ENCODE measurements around the gene SLC22A15.
A peak's percentile ranks its signal among the peaks of the same experiment; 100 is the strongest.
"Not testable (repeated sequence)": the region's sequence is repeated elsewhere in the genome, so short reads cannot be mapped to it uniquely, and the experiment has no call there.

SLC22A15 gene

DNA sequence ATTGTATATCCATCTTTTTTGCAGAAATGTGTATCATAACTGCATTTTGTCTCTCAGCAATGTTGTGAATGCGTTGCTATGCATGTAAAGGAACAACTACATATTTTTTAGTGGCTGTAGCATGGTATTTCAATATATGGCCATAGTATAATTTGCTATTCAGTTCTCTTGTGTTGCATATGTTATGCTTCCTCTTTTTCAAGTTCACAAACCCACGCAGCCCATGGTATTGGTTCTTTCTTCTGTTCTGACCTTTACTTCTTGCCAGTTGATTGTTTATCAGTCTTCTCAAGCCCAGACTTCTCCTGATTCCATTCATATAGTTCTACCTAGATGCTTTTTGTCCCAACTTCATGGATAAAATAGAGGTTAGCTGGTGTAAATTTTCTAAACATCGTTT is 6.1 kb downstream of the SLC22A15 start:
- no peak for DNase-seq

DNA sequence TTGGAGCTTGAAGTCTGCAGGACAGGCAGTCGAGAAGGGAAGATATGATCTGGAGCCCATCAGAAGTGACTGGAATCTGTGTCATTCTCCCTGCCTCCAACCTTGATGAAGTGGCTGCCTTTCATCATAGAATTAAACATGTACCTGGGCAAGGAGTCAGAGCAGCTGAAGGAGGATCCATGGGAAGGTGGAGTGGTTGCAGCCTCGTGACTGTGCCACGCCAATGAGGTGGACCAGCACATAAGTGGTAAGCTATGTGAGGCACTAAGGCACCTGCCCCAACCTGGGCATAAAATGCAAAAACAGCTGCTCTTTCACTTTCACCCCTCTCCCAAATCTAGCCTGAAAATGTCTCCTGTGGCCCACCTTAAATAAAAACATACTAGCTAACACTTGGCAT is 7.3 kb downstream of the SLC22A15 start:
- DNase-seq: no peak

- DNase-seq: no peak
Measured at GRCh38 chr1:115987623-115988022, 11.3 kb downstream of the SLC22A15 start.

GRCh38 chr1:115988953-115989352 is 12.6 kb downstream of the SLC22A15 start:
- no peak for DNase-seq

GRCh38 chr1:115989699-115990098 is 13.4 kb downstream of the SLC22A15 start:
- DNase-seq: no peak

DNA sequence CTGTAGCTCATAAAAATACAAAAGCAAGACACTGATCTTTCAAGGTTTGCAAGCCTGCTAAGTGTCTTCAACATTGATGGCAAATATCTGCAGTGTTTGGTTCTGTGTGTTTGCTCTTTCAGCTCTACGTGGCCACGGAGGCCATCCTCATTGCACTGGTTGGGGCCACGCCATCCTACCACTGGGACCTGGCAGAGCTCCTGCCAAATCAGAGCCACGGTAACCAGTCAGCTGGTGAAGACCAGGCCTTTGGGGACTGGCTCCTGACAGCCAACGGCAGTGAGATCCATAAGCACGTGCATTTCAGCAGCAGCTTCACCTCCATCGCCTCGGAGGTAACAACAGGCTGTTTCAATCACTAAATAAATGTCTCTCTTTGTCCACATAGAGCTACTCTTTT is 15.6 kb downstream of the SLC22A15 start:
- DNase-seq: no peak

DNA sequence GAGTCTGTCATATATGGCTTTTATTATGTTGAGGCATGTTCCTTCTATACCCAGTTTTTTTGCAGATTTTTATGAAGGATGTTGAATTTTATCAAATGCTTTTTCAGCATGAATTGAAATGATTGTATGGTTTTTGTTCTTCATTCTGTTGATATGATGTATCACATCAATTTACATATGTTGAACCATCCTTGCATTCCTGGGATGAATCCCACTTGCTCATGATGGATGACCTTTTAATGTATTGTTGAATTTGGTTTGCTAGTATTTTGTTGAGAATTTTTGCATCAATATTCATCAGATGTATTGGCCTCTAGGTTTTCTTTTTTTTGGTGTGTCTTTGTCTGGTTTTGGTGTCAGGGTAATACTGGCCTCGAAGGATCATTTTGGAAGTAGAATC is 21.6 kb downstream of the SLC22A15 start:
- DNase-seq: not testable (repeated sequence)

DNA sequence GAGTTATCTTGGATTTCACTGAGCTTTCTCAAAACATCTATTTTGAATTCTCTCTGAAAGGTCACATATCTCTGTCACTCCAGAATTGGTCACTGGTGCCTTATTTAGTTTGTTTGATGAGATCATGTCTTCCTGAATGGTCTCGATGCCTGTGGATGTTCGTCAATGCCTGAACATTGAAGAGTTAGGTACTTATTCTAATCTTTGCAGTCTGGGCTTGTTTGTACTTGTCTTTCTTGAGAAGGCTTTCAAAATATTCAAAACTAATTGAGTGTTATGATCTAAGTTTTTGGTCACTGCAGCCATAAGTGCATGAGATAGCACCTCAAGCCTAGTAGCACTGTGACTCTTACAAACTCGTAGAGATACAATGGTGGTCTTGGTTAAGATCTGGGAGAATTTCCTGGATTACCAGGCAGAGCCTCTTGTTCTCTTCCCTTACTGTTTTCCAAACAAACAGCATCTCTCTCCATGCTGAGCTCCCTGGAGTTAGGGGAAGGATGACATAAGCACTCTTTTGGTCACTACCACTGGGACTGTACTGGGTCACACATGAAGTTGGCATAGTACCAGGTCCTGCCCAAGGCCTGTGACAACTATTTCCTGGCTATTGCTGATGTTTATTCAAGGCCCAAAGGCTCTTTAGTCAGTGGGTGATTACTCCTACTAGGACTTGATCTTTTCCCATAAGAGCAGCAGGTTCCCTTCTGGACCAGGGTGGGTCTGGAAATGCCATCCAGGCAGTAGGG is 25.6 kb downstream of the SLC22A15 start:
- no peak for DNase-seq

- no peak for DNase-seq
Measured at GRCh38 chr1:116002781-116003420, 26.6 kb downstream of the SLC22A15 start.

- DNase-seq: no peak
Measured at GRCh38 chr1:116003823-116004222, 27.5 kb downstream of the SLC22A15 start.

DNA sequence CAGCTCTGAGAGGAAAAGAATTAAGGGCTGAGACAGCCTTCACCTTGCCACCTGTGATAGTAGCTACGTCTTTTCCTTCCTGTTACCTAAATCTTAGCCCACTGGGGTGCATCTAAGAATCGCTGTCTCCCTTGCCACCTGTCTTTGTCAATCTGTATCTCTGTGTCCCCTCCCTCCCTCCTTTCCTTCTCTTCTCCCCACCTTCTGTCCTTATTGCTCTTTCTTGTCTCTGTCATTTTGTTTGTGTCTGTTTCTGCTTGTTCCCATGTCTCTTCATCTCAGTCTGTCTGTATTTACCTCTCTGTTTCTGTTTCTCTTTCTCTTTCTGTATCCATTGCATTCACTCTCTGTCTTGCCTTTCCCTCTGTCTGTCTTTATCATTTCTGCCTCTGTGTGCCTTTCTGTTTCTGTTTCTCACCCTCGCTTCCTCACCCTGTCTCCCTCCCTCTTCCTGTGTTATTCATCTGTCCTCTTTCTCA is 30.2 kb downstream of the SLC22A15 start:
- no peak for DNase-seq

- DNase-seq: no peak
Measured at GRCh38 chr1:116008656-116009390, 32.5 kb downstream of the SLC22A15 start.

- no peak for DNase-seq
Measured at GRCh38 chr1:116012716-116013115, 36.4 kb downstream of the SLC22A15 start.

- DNase-seq: no peak
Measured at GRCh38 chr1:116015679-116016078, 39.4 kb downstream of the SLC22A15 start.

DNA sequence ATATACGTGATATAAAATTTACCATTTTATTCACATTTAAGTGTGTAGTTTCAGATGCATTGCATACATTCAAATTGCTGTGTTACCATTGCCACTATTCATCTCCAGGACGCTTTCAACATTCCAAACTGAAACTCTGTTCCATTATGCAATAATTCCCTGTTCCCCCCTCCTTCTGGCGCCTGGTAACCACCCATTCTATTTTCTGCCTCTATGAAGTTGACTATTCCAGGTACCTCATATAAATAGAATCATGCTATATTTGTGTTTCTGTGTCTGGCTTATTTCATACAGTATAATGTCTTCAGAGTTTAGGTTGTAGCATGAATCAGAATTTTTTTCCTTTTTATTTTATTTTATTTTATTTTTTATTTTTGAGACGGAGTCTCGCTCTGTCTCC is 41.7 kb downstream of the SLC22A15 start:
- DNase-seq: no peak

DNA sequence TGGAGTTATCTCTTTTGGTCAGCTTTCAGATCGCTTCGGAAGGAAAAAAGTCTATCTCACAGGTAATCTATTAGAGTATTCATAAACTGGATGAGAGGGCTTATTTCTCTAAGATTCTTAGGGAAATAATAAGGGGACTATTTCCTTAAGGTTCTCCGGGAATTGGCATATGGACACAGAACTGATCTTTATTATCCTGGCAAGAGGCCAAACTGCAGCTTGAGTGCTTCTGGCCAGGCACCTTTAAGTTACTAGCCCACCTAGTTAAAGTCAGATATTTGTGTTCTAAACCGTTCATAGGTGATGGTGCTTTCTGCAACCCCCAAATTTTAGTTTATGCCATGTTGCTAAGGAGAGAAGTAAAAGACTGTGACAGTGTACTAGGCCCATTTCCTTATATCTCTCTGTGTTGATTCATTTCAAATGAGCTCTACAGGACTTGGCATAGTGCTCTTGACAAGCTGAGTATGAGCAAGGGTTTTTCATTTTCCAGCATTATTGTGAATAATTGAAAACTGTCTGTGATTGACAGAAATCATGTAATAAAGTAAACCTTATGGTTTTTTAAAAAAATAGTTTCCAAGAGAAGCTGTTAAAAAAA is 43.4 kb downstream of the SLC22A15 start:
- no peak for DNase-seq

DNA sequence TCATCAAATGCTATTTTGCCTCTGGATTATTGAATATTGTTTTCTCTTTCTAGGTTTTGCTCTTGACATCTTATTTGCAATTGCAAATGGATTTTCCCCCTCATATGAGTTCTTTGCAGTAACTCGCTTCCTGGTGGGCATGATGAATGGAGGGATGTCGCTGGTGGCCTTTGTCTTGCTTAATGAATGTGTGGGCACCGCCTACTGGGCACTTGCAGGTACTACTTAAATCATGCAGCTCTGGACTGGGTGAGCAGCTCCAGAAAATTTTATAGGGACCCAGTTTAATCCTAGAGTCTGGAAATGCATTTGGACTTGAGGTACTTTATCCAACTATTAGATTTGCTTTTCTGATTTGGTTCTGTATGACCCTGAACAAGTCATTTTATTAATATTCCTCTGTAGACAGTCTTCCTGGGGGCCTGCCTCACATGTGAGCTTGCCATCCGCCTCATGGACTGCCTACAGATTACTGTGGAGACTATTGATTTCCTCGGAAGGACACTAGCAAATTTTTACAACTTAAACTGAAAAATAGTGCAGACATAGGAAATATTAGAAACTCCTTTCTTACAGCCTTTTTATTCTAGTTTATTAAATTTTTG is 44.5 kb downstream of the SLC22A15 start:
- DNase-seq: peak; percentile 62

DNA sequence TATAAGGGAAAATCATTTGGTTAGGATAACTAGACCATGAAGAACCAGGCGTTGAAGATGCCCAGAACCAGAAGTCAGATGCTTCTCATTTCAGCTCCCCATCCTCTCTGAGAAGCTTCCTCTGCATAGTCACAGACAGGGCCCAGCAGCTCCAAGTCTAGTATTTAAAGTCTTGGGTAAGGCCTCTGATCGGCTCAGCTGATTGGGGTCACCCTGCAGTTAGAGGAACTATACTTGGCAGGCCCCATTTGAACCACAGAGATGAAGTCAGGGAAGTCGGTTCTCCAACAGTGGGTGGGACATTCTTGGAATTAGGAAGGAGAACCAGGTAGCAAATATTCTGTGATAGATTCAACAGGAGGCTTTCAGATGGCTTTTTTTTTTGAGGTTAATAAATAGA is 48.3 kb downstream of the SLC22A15 start:
- DNase-seq: no peak

GRCh38 chr1:116026631-116027030 is 50.3 kb downstream of the SLC22A15 start:
- no peak for DNase-seq

DNA sequence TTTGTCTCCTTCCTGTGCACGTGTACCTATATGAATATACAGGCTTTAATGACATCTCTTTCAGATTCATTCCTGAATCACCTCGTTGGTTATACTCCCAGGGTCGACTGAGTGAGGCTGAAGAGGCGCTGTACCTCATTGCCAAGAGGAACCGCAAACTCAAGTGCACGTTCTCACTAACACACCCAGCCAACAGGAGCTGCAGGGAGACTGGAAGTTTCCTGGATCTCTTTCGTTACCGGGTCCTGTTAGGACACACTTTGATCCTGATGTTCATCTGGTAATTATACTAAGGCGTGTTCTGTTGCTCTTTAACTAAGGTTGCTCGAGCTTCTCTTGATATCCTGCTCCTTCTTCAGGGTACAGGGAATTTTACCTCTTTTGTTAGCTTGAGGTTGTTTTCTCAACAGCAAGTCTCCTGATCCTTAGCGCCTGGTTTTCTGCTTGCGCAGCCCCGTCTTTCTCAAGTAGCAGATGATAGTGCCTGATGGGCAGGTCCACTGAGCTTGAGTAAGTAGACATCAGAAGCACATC is 55.1 kb downstream of the SLC22A15 start:
- DNase-seq: no peak

GRCh38 chr1:116033322-116033721 is 57.0 kb downstream of the SLC22A15 start:
- DNase-seq: no peak

DNA sequence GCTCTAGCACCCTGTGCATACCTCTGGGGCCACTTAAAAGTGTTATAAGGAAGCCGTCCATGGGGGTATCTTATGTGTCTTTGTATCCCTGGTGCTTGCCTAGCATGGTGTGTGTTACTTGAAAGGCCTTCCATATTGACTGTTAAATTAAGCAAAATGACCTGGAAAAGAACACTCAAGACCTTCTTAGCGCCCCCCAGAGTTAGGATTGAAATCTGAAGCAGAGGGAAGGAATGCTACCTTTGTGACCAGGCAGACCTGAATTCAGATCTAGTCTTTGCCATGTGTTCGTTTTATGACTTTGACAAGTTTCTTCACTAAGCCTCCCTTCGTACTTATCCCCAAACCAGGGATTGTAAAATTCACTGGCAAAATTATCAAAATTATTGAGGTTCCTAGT is 59.9 kb downstream of the SLC22A15 start:
- DNase-seq: no peak

GRCh38 chr1:116038679-116039078 is 62.4 kb downstream of the SLC22A15 start:
- no peak for DNase-seq

All from fibroblast of skin of right biceps (primary cell).